IMR-90 (cell line): Measurements from ENCODE around the gene ASPG. TPM values are rescaled to one million over a fixed set of nuclear protein-coding genes. Genes with fewer than 3 reads are reported as not detected.

Experiments
- ATAC-seq: fragments of 200-7000 bp; cut with Tn5 transposase; 2 replicates; pipeline ENCODE4 v1.9.1; 2020; ENCODE audit warnings: low read depth, mild to moderate bottlenecking, moderate library complexity
- BruUV-seq: library from RNA; stranded (reverse); fragments of 400-500 nt; replicated peaks from 2 replicates; lab custom pipeline; 2021; lab: Mats Ljungman, UMichigan
- CTCF ChIA-PET: fragments of 300-600 bp; formaldehyde crosslinking; extraction: SDS; loops from one replicate; lab custom pipeline; 2021; ENCODE audit warnings: antibody characterized with exemption; lab: Yijun Ruan, JAX
- POLR2A ChIA-PET: fragments of 300-600 bp; sonication (Branson Sonifier 250); formaldehyde crosslinking; loops from one replicate; lab custom pipeline; 2022; ENCODE audit warnings: antibody characterized with exemption; ENCODE audit not compliant: unreplicated experiment; lab: Charles Lee
- DNase-seq: peaks from one replicate; pipeline ENCODE4 v3.0.0; 2013
- H2AFZ ChIP-seq: replicated peaks from 2 replicates; pipeline ENCODE3; 2013; ENCODE audit warnings: low read length, mild to moderate bottlenecking; ENCODE audit not compliant: poor library complexity
- H2AK5ac ChIP-seq: 2 replicates; pipeline ENCODE4 v1.6.1; 2013; ENCODE audit warnings: low read depth, low read length, inconsistent platforms
- H2AK9ac ChIP-seq: replicated peaks from 2 replicates; pipeline ENCODE3; 2013; ENCODE audit warnings: mild to moderate bottlenecking, low read depth, low read length, moderate library complexity; ENCODE audit not compliant: poor library complexity
- H2BK120ac ChIP-seq: 2 replicates; pipeline ENCODE4 v1.6.1; 2013; ENCODE audit warnings: low read depth, low read length, inconsistent platforms
- H2BK15ac ChIP-seq: 3 replicates; pipeline ENCODE4 v1.6.1; 2013; ENCODE audit warnings: low read depth, low read length, inconsistent platforms
- H2BK20ac ChIP-seq: 2 replicates; pipeline ENCODE4 v1.6.1; 2013; ENCODE audit warnings: low read depth, mild to moderate bottlenecking, inconsistent platforms, low read length, moderate library complexity
- H2BK5ac ChIP-seq: 2 replicates; pipeline ENCODE4 v1.6.1; 2013; ENCODE audit warnings: mild to moderate bottlenecking, low read depth, low read length, inconsistent platforms; ENCODE audit not compliant: poor library complexity, severe bottlenecking
- H3K14ac ChIP-seq: replicated peaks from 2 replicates; pipeline ENCODE4 v1.6.1; 2013; ENCODE audit warnings: low read depth, low read length, inconsistent platforms
- H3K18ac ChIP-seq: 2 replicates; pipeline ENCODE4 v1.6.1; 2013; ENCODE audit warnings: low read depth, low read length, control low read depth
- H3K23ac ChIP-seq: 2 replicates; pipeline ENCODE4 v1.6.1; 2013; ENCODE audit warnings: low read depth, low read length, inconsistent platforms
- H3K27ac ChIP-seq: 2 replicates; pipeline ENCODE4 v1.5.1; 2013; ENCODE audit warnings: mild to moderate bottlenecking, control low read depth, low read length; ENCODE audit not compliant: insufficient read depth
- H3K27me3 ChIP-seq: 2 replicates; pipeline ENCODE4 v1.6.1; 2013; ENCODE audit warnings: low read length; ENCODE audit not compliant: control insufficient read depth, insufficient read depth
- H3K36me3 ChIP-seq: 2 replicates; pipeline ENCODE4 v1.6.1; 2013; ENCODE audit warnings: low read length, mixed read lengths; ENCODE audit not compliant: control insufficient read depth, insufficient read depth
- H3K4ac ChIP-seq: 2 replicates; pipeline ENCODE4 v1.6.1; 2013; ENCODE audit warnings: low read depth, low read length, inconsistent platforms
- H3K4me1 ChIP-seq: 2 replicates; pipeline ENCODE4 v1.6.1; 2013; ENCODE audit warnings: low read length, mixed read lengths; ENCODE audit not compliant: control insufficient read depth, insufficient read depth
- H3K4me2 ChIP-seq: 2 replicates; pipeline ENCODE4 v1.6.1; 2013; ENCODE audit warnings: low read depth, mild to moderate bottlenecking, control low read depth, low read length, moderate library complexity
- H3K4me3 ChIP-seq: 2 replicates; pipeline ENCODE4 v1.5.1; 2013; ENCODE audit warnings: low read depth, mild to moderate bottlenecking, control low read depth, low read length, moderate library complexity; ENCODE audit not compliant: insufficient read depth
- H3K56ac ChIP-seq: 2 replicates; pipeline ENCODE4 v1.6.1; 2013; ENCODE audit warnings: low read length, inconsistent platforms; ENCODE audit not compliant: insufficient read depth; ENCODE audit errors: extremely low read depth
- H3K79me1 ChIP-seq, 2 experiments: 2 replicates each; pipeline ENCODE4 v1.6.1; 2013; ENCODE audit warnings: low read length in 2 of 2, inconsistent platforms in 1 of 2, low read depth in 1 of 2
- H3K9ac ChIP-seq: 2 replicates; pipeline ENCODE4 v1.6.1; 2013; ENCODE audit warnings: low read depth, low read length, control low read depth
- H3K9me1 ChIP-seq: 2 replicates; pipeline ENCODE4 v1.6.1; 2013; ENCODE audit warnings: low read length, inconsistent platforms; ENCODE audit not compliant: insufficient read depth
- H3K9me3 ChIP-seq: 2 replicates; pipeline ENCODE4 v1.6.1; 2013; ENCODE audit warnings: low read length; ENCODE audit not compliant: control insufficient read depth, insufficient read depth
- H4K20me1 ChIP-seq: 2 replicates; pipeline ENCODE4 v1.6.1; 2013; ENCODE audit warnings: low read length, inconsistent platforms; ENCODE audit not compliant: insufficient read depth
- H4K5ac ChIP-seq: 2 replicates; pipeline ENCODE4 v1.6.1; 2013; ENCODE audit warnings: mild to moderate bottlenecking, low read depth, low read length, control low read depth
- H4K8ac ChIP-seq, 2 experiments: 2 replicates each; pipeline ENCODE4 v1.6.1; 2013; ENCODE audit warnings: low read depth in 2 of 2, low read length in 2 of 2, control low read depth in 1 of 2, inconsistent platforms in 1 of 2
- H4K91ac ChIP-seq: 2 replicates; pipeline ENCODE4 v1.6.1; 2013; ENCODE audit warnings: low read depth, low read length, inconsistent platforms; ENCODE audit not compliant: insufficient read depth
- BHLHE40 ChIP-seq: fragments of 150-350 bp; IDR thresholded peaks from 2 replicates; pipeline ENCODE4 v1.6.1; 2016; ENCODE audit warnings: mild to moderate bottlenecking, low read depth, low read length
- CHD1 ChIP-seq: IDR thresholded peaks from 2 replicates; pipeline ENCODE4 v1.6.1; 2012; ENCODE audit warnings: low read depth, low read length, improper control_type of control experiment
- CTCF ChIP-seq: conservative IDR thresholded peaks from 2 replicates; pipeline ENCODE4 v1.5.1; 2012; ENCODE audit warnings: mild to moderate bottlenecking, low read depth, low read length, improper control_type of control experiment
- FOS ChIP-seq: fragments of 150-350 bp; IDR thresholded peaks from 2 replicates; pipeline ENCODE4 v1.6.1; 2016; ENCODE audit warnings: low read depth, low read length
- RAD21 ChIP-seq: IDR thresholded peaks from 2 replicates; pipeline ENCODE4 v1.6.1; 2012; ENCODE audit warnings: low read length, improper control_type of control experiment
- RCOR1 ChIP-seq: IDR thresholded peaks from 2 replicates; pipeline ENCODE4 v1.6.1; 2012; ENCODE audit warnings: mild to moderate bottlenecking, low read length, improper control_type of control experiment; ENCODE audit not compliant: insufficient replicate concordance
- RFX5 ChIP-seq: IDR thresholded peaks from 2 replicates; pipeline ENCODE4 v1.8.0; 2012; ENCODE audit warnings: low read depth, mild to moderate bottlenecking, low read length, moderate library complexity
- USF2 ChIP-seq: fragments of 150-350 bp; IDR thresholded peaks from 2 replicates; pipeline ENCODE4 v1.6.1; 2017; ENCODE audit warnings: mild to moderate bottlenecking, antibody characterized with exemption, low read length, low read depth
- WGBS, 2 experiments: methylation state at CpG; one replicate each; pipeline versions ENCODE4 v1.1.5 to v1.1.7; 2013; ENCODE audit warnings: missing lambda C conversion rate in 2 of 2; ENCODE audit not compliant: insufficient read length in 1 of 2; ENCODE audit errors: extremely low coverage in 2 of 2; 5-methylcytosine and 5-hydroxymethylcytosine counted together
- dilution Hi-C: fragments of 300-500 bp; cut with HindIII; formaldehyde crosslinking; loops from one replicate; pipeline ENCODE4 v1.14.3; 2018; ENCODE audit warnings: low sequenced_read_pairs; ENCODE audit not compliant: unreplicated experiment
- in situ Hi-C: fragments of 300-500 bp; cut with MboI; formaldehyde crosslinking; loops from 3 replicates; pipeline ENCODE4 v1.14.3; 2019; ENCODE audit warnings: low sequenced_read_pairs, inconsistent platforms, mixed read lengths
- intact Hi-C: fragments of 100-400 bp; cut with micrococcal nuclease; formaldehyde crosslinking; loops from 2 replicates; pipeline ENCODE4 v1.10.0; 2022
- polyA plus RNA-seq, 3 experiments: library from polyadenylated mRNA; depleted of rRNA; stranded (reverse); fragments of >200 nt; gene quantifications; 2 replicates each; pipeline ENCODE4 v1.2.3, GENCODE V29; 2012; ENCODE audit warnings: low replicate concordance in 1 of 3
- total RNA-seq: library from RNA; depleted of rRNA; stranded (reverse); fragments of >200 nt; gene quantifications from 2 replicates; pipeline ENCODE4 v1.2.3, GENCODE V29; 2012
- TF ChIP-seq, protein P1 (sequence below): fragments of 150-350 bp; IDR thresholded peaks from 2 replicates; pipeline ENCODE4 v1.6.1; 2016; ENCODE audit warnings: low read depth, mild to moderate bottlenecking, low read length, moderate library complexity, borderline replicate concordance

ASPG gene
- total and polyA plus RNA-seq, 2 of the 4 experiments (the other 2 are of a cell fraction): not detected

DNA sequence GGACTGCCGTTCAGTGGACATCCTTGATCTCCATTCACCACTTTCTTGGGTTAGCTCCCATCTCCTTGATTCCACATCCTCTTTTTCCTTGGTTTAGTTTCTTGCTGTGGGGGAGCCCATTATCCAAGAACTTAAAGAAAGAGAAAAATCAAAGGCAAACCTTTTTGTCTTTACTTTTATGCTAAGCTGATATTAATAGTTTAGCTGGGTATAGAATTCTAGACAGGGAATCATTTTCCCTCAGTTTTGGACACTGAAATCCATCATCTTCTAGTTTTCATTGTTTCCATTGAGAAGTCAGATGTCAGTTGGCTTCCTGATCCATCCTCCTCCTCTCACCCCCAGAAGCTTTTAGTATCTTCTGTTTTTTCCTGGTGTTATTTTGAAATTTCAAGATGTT, 44.1 kb downstream of the ASPG start:
- Histone ChIP-seq H3K4me1 (no peaks in the 10 kb centered on the region), H3K9me1 (no peaks in the 10 kb centered on the region), H2AK9ac (no peak overlapping the region), H3K18ac (no peak overlapping the region), H4K20me1 (no peaks in the 10 kb centered on the region), H3K56ac (no peak overlapping the region), H3K4ac (no peak overlapping the region), H2BK20ac (no peak overlapping the region), H3K27ac (no peak overlapping the region), H3K27me3 (no peaks in the 10 kb centered on the region), H3K9ac (no peak overlapping the region), H3K14ac (no peak overlapping the region), H3K23ac (no peak overlapping the region), H2BK120ac (no peak overlapping the region), H3K79me1 (no peaks in the 10 kb centered on the region), H3K9me3 (peaks cover 7% of the 10 kb centered on the region), H4K91ac (no peak overlapping the region), H3K4me2 (no peak overlapping the region), H3K4me3 (no peak overlapping the region), H4K8ac (no peak overlapping the region), H3K36me3 (no peaks in the 10 kb centered on the region), H2AK5ac (no peak overlapping the region), H2BK5ac (no peak overlapping the region), H2AFZ (no peak overlapping the region), H4K5ac (no peak overlapping the region), H2BK15ac (no peak overlapping the region)
- TF ChIP-seq CHD1: no peak
- TF ChIP-seq, protein P1, sequence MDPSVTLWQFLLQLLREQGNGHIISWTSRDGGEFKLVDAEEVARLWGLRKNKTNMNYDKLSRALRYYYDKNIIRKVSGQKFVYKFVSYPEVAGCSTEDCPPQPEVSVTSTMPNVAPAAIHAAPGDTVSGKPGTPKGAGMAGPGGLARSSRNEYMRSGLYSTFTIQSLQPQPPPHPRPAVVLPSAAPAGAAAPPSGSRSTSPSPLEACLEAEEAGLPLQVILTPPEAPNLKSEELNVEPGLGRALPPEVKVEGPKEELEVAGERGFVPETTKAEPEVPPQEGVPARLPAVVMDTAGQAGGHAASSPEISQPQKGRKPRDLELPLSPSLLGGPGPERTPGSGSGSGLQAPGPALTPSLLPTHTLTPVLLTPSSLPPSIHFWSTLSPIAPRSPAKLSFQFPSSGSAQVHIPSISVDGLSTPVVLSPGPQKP: no peak
- TF ChIP-seq RAD21: no peak
- no peak for TF ChIP-seq BHLHE40
- no peak for TF ChIP-seq USF2
- TF ChIP-seq RFX5: no peak
- no peak for TF ChIP-seq CTCF
- no peak for TF ChIP-seq FOS
- no peak for TF ChIP-seq RCOR1
- ChIA-PET CTCF (no interaction called here), POLR2A (no interaction called here)
- in situ Hi-C loops (no loop called here), intact Hi-C loops (no loop called here), dilution Hi-C loops (no loop called here)
- no CpG with 5 or more reads among the region's 1 CpG for WGBS, 2 experiments
- BruUV-seq: no TSS peak
- ATAC-seq (no peak), DNase-seq (no peak)
